GM12878 (cell line): ENCODE results near the gene SLIRP. TPM values are rescaled to one million over a fixed set of nuclear protein-coding genes. Genes with fewer than 3 reads are reported as not detected.

Experiments
- ATAC-seq: fragments of 200-7000 bp; cut with Tn5 transposase; 3 replicates; pipeline ENCODE4 v1.9.1; 2020; ENCODE audit warnings: mild to moderate bottlenecking, moderate library complexity
- BruUV-seq: library from RNA; stranded (reverse); fragments of 400-500 nt; replicated peaks from 2 replicates; lab custom pipeline; 2021; lab: Mats Ljungman, UMichigan
- CTCF ChIA-PET: fragments of 300-600 bp; sonication (Branson Sonifier 250); formaldehyde crosslinking; extraction: SDS; loops from one replicate; lab custom pipeline; 2021; ENCODE audit warnings: inconsistent platforms; lab: Yijun Ruan, JAX
- POLR2A ChIA-PET: fragments of 350-600 bp; formaldehyde crosslinking; extraction: SDS; loops from one replicate; lab custom pipeline; 2021; ENCODE audit warnings: inconsistent platforms; lab: Charles Lee
- RAD21 ChIA-PET: fragments of 300-600 bp; sonication (Branson Sonifier 250); formaldehyde crosslinking; loops from one replicate; lab custom pipeline; 2023; ENCODE audit warnings: antibody characterized with exemption; ENCODE audit not compliant: unreplicated experiment; lab: Charles Lee
- SMC1A ChIA-PET: fragments of 300-600 bp; sonication (Branson Sonifier 250); formaldehyde crosslinking; loops from one replicate; lab custom pipeline; 2023; ENCODE audit not compliant: unreplicated experiment, uncharacterized antibody; lab: Charles Lee
- DNase-seq: peaks from one replicate; pipeline ENCODE4 v3.0.0-alpha.2; 2011; ENCODE audit warnings: low read depth, low spot score
- FAIRE-seq: peaks from 3 replicates; lab custom pipeline; 2011; peaks lifted over from hg19 to GRCh38; lab: Jason Lieb, UNC
- H2AFZ ChIP-seq: 2 replicates; pipeline ENCODE4 v1.6.0; 2011; ENCODE audit warnings: low read depth, low read length, control low read depth; ENCODE audit not compliant: control insufficient read depth
- H3K27ac ChIP-seq: 2 replicates; pipeline ENCODE4 v1.5.1; 2011; ENCODE audit warnings: control low read depth; ENCODE audit not compliant: control insufficient read depth, insufficient read depth
- H3K27me3 ChIP-seq, 2 experiments: replicated peaks in 1 of 2; 2 replicates each; pipeline versions ENCODE4 v1.6.0 to v1.6.1; 2011; ENCODE audit warnings: low read length in 1 of 2; ENCODE audit not compliant: control insufficient read depth in 2 of 2, insufficient read depth in 2 of 2
- H3K36me3 ChIP-seq, 2 experiments: 2 replicates each; pipeline ENCODE4 v1.5.1; 2011; ENCODE audit warnings: low read length in 1 of 2; ENCODE audit not compliant: control insufficient read depth in 2 of 2, insufficient read depth in 2 of 2
- H3K4me1 ChIP-seq: 2 replicates; pipeline ENCODE4 v1.6.1; 2011; ENCODE audit warnings: mild to moderate bottlenecking, low read length, moderate library complexity, mixed read lengths; ENCODE audit not compliant: control insufficient read depth, insufficient read depth
- H3K4me2 ChIP-seq: 2 replicates; pipeline ENCODE4 v1.6.0; 2011; ENCODE audit warnings: control low read depth; ENCODE audit not compliant: control insufficient read depth, insufficient read depth
- H3K4me3 ChIP-seq: fragments of 200-600 bp; sonication (generic); 2 replicates; pipeline ENCODE4 v1.5.1; 2016
- H3K79me2 ChIP-seq: 2 replicates; pipeline ENCODE4 v1.6.0; 2011; ENCODE audit warnings: low read length; ENCODE audit not compliant: control insufficient read depth, insufficient read depth
- H3K9ac ChIP-seq: 2 replicates; pipeline ENCODE4 v1.8.0; 2011; ENCODE audit warnings: low read length, control low read depth, mixed read lengths; ENCODE audit not compliant: control insufficient read depth, insufficient read depth
- H3K9me3 ChIP-seq: replicated peaks from 3 replicates; pipeline ENCODE4 v1.5.1; 2011; ENCODE audit warnings: mild to moderate bottlenecking, low read length; ENCODE audit not compliant: control insufficient read depth, insufficient read depth
- H4K20me1 ChIP-seq: 2 replicates; pipeline ENCODE4 v1.6.0; 2011; ENCODE audit not compliant: control insufficient read depth, insufficient read depth
- ASH2L ChIP-seq: fragments of 300-600, 200-600 bp; sonication (generic); IDR thresholded peaks from 2 replicates; pipeline ENCODE4 v1.6.1; 2017; ENCODE audit warnings: low read depth, mild to moderate bottlenecking, borderline replicate concordance
- BACH1 ChIP-seq: fragments of 450-650 bp; IDR thresholded peaks from 2 replicates; pipeline ENCODE4 v1.6.1; 2017; ENCODE audit warnings: mild to moderate bottlenecking, borderline replicate concordance
- CBFB ChIP-seq: IDR thresholded peaks from 2 replicates; pipeline ENCODE4 v1.6.1; 2016; ENCODE audit warnings: antibody characterized with exemption, low read depth
- CBX3 ChIP-seq: fragments of 200-600 bp; sonication (generic); IDR thresholded peaks from 2 replicates; pipeline ENCODE4 v1.6.1; 2016; ENCODE audit warnings: low read depth, borderline replicate concordance
- CHD2 ChIP-seq: IDR thresholded peaks from 2 replicates; pipeline ENCODE4 v1.6.1; 2011; ENCODE audit warnings: low read depth, low read length, improper control_type of control experiment, borderline replicate concordance
- CREM ChIP-seq: IDR thresholded peaks from 2 replicates; pipeline ENCODE4 v1.6.1; 2014; ENCODE audit warnings: antibody characterized with exemption, low read depth
- HDAC6 ChIP-seq: fragments of 200-600 bp; sonication (generic); IDR thresholded peaks from one replicate; pipeline ENCODE4 v1.8.0; 2017; ENCODE audit warnings: antibody characterized with exemption; ENCODE audit not compliant: unreplicated experiment
- HDGF ChIP-seq: fragments of 450-650 bp; IDR thresholded peaks from 2 replicates; pipeline ENCODE4 v1.6.1; 2016; ENCODE audit warnings: antibody characterized with exemption
- POLR2AphosphoS2 ChIP-seq: IDR thresholded peaks from 2 replicates; pipeline ENCODE4 v1.6.1; 2011; ENCODE audit warnings: low read depth, mild to moderate bottlenecking, low read length, improper control_type of control experiment, moderate library complexity
- RAD21 ChIP-seq: IDR thresholded peaks from 2 replicates; pipeline ENCODE4 v1.6.1; 2011; ENCODE audit warnings: mild to moderate bottlenecking, low read depth, low read length, moderate library complexity; ENCODE audit not compliant: insufficient read depth
- SMC3 ChIP-seq: IDR thresholded peaks from 2 replicates; pipeline ENCODE4 v1.6.1; 2011; ENCODE audit warnings: low read length, improper control_type of control experiment, borderline replicate concordance
- SRF ChIP-seq, 2 experiments: IDR thresholded peaks; 2 replicates each; pipeline ENCODE4 v1.6.1; 2011; ENCODE audit warnings: low read depth in 2 of 2, low read length in 2 of 2, mild to moderate bottlenecking in 1 of 2, moderate library complexity in 1 of 2
- ZSCAN29 ChIP-seq: fragments of 450-650 bp; IDR thresholded peaks from 2 replicates; pipeline ENCODE4 v1.6.1; 2017; ENCODE audit warnings: mild to moderate bottlenecking, moderate library complexity
- WGBS: methylation state at CpG from one replicate; pipeline ENCODE4 v1.1.6; 2016; ENCODE audit warnings: low lambda C conversion rate; ENCODE audit not compliant: insufficient replicate concordance, insufficient coverage; ENCODE audit errors: missing lambda C conversion rate; 5-methylcytosine and 5-hydroxymethylcytosine counted together
- in situ Hi-C: fragments of 300-500 bp; cut with MboI; formaldehyde crosslinking; loops from 9 replicates; pipeline ENCODE4 v1.14.3; 2018; ENCODE audit warnings: mixed read lengths
- intact Hi-C: fragments of 100-400 bp; cut with micrococcal nuclease; formaldehyde crosslinking; loops from one replicate; pipeline ENCODE4 v1.14.2; 2022; ENCODE audit not compliant: unreplicated experiment
- polyA plus RNA-seq, 11 experiments: library from polyadenylated mRNA; depleted of rRNA in 4 of 11; unstranded in 6 of 11; stranded (reverse) in 5 of 11; fragments of >200 nt; fragmentation: Nextera tagmentation in 4 of 11; fragmentation: Illumina TruSeq in 1 of 11; extraction: Ambion mirVana in 4 of 11; extraction: Trizol in 1 of 11; gene quantifications; 1 replicate in 1 of 11; 2 replicates in 10 of 11; pipeline versions ENCODE4 v1.2.1 to v1.2.3, GENCODE V29; 2011 to 2016; ENCODE audit warnings: inconsistent platforms in 2 of 11, missing spikeins in 2 of 11, low read depth in 1 of 11
- total RNA-seq, 4 experiments: library from RNA; depleted of rRNA in 3 of 4; stranded (reverse); fragments of >200 nt in 3 of 4; fragmentation: Illumina TruSeq in 1 of 4; extraction: Trizol in 1 of 4; gene quantifications; 2 replicates each; pipeline versions ENCODE4 v1.2.1 to v1.2.3, GENCODE V29; 2013 to 2021
- TF ChIP-seq, protein P1 (sequence below): fragments of 450-650 bp; formaldehyde crosslinking; IDR thresholded peaks from 2 replicates; pipeline ENCODE4 v1.5.0; 2022; ENCODE audit warnings: mild to moderate bottlenecking, missing genetic modification characterization
- TF ChIP-seq, protein P2 (sequence below): IDR thresholded peaks from 2 replicates; pipeline ENCODE4 v1.6.1; 2011; ENCODE audit warnings: mild to moderate bottlenecking, low read depth, low read length, moderate library complexity; ENCODE audit not compliant: insufficient replicate concordance
- TF ChIP-seq, protein P3 (sequence below): fragments of 450-650 bp; IDR thresholded peaks from 2 replicates; pipeline ENCODE4 v1.6.1; 2017; ENCODE audit warnings: mild to moderate bottlenecking, moderate library complexity

SLIRP gene
- total and polyA plus RNA-seq, 10 of the 15 experiments (the other 5 are each of a cell fraction or from before 2014, with no cell fraction given) = 196 to 1,510 (median 596) TPM

DNA sequence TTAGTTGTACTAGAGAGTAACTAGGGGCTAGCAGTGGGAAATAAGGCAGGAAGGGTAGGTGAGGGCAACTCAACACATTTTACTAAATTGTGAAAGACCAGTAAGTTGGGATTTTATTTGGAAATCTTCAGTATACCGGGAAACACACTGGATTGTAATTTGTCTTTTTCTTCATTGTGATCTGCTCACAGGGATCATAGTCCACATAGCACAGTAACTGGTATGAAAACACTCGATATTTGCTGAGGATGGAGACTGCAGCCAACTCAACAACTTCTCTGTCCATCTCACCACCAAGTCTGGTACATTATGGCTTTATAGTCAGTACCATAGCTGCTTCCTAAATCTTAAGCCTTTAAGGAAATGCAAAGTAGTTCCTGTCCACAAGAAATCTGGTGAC, 2.5 kb downstream of the SLIRP start:
- RAD21 ChIA-PET = no interaction called here
- Histone ChIP-seq H3K79me2 (peaks cover 67% of the 10 kb centered on the region), H3K9ac (no peak overlapping the region; the same call in 1 of the 2 replicates), H3K36me3 (peaks cover 3 to 8% of the 10 kb centered on the region in 2 experiments; a peak in 3 of 4 replicates), H3K27ac (no peak overlapping the region), H3K27me3 (no peaks in the 10 kb centered on the region), H3K4me2 (no peak overlapping the region), H3K4me3 (peak overlapping the region; percentile 92; the same call in 1 of the 2 replicates), H2AFZ (no peak overlapping the region), H3K9me3 (no peaks in the 10 kb centered on the region), H3K4me1 (peaks cover 7% of the 10 kb centered on the region), H4K20me1 (no peaks in the 10 kb centered on the region; the same call in 1 of the 2 replicates)
- no TSS peak for BruUV-seq
- DNase-seq (no peak), ATAC-seq (no peak), FAIRE-seq (no peak)
- in situ Hi-C loops = no loop called here
- POLR2A ChIA-PET = no interaction called here
- WGBS = 94% methylated on average over 2 of the region's 2 CpGs
- SMC1A ChIA-PET = no interaction called here
- intact Hi-C loops = no loop called here
- CTCF ChIA-PET = interaction anchor here (1.6 kb wide), 1 partner anchor 251 kb away, joined by 9 read pairs; no protein-coding TSS in a partner anchor
- TF ChIP-seq POLR2AphosphoS2 = no peak
- no peak for TF ChIP-seq SMC3
- no peak for TF ChIP-seq ASH2L
- no peak for TF ChIP-seq SRF (IDR thresholded peaks at IDR 0.05; ENCODE audit: low read depth in 2 of 2, low read length in 2 of 2)
- TF ChIP-seq BACH1 = no peak
- no peak for TF ChIP-seq HDGF
- TF ChIP-seq, protein P1, sequence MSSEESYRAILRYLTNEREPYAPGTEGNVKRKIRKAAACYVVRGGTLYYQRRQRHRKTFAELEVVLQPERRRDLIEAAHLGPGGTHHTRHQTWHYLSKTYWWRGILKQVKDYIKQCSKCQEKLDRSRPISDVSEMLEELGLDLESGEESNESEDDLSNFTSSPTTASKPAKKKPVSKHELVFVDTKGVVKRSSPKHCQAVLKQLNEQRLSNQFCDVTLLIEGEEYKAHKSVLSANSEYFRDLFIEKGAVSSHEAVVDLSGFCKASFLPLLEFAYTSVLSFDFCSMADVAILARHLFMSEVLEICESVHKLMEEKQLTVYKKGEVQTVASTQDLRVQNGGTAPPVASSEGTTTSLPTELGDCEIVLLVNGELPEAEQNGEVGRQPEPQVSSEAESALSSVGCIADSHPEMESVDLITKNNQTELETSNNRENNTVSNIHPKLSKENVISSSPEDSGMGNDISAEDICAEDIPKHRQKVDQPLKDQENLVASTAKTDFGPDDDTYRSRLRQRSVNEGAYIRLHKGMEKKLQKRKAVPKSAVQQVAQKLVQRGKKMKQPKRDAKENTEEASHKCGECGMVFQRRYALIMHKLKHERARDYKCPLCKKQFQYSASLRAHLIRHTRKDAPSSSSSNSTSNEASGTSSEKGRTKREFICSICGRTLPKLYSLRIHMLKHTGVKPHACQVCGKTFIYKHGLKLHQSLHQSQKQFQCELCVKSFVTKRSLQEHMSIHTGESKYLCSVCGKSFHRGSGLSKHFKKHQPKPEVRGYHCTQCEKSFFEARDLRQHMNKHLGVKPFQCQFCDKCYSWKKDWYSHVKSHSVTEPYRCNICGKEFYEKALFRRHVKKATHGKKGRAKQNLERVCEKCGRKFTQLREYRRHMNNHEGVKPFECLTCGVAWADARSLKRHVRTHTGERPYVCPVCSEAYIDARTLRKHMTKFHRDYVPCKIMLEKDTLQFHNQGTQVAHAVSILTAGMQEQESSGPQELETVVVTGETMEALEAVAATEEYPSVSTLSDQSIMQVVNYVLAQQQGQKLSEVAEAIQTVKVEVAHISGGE (CRISPR knock-in tag) = no peak
- TF ChIP-seq CBFB = no peak
- TF ChIP-seq RAD21 = no peak
- TF ChIP-seq ZSCAN29 = no peak
- TF ChIP-seq, protein P2, sequence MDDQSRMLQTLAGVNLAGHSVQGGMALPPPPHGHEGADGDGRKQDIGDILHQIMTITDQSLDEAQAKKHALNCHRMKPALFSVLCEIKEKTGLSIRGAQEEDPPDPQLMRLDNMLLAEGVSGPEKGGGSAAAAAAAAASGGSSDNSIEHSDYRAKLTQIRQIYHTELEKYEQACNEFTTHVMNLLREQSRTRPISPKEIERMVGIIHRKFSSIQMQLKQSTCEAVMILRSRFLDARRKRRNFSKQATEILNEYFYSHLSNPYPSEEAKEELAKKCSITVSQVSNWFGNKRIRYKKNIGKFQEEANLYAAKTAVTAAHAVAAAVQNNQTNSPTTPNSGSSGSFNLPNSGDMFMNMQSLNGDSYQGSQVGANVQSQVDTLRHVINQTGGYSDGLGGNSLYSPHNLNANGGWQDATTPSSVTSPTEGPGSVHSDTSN = no peak
- TF ChIP-seq CREM = no peak
- TF ChIP-seq CHD2 = no peak
- no peak for TF ChIP-seq HDAC6
- TF ChIP-seq, protein P3, sequence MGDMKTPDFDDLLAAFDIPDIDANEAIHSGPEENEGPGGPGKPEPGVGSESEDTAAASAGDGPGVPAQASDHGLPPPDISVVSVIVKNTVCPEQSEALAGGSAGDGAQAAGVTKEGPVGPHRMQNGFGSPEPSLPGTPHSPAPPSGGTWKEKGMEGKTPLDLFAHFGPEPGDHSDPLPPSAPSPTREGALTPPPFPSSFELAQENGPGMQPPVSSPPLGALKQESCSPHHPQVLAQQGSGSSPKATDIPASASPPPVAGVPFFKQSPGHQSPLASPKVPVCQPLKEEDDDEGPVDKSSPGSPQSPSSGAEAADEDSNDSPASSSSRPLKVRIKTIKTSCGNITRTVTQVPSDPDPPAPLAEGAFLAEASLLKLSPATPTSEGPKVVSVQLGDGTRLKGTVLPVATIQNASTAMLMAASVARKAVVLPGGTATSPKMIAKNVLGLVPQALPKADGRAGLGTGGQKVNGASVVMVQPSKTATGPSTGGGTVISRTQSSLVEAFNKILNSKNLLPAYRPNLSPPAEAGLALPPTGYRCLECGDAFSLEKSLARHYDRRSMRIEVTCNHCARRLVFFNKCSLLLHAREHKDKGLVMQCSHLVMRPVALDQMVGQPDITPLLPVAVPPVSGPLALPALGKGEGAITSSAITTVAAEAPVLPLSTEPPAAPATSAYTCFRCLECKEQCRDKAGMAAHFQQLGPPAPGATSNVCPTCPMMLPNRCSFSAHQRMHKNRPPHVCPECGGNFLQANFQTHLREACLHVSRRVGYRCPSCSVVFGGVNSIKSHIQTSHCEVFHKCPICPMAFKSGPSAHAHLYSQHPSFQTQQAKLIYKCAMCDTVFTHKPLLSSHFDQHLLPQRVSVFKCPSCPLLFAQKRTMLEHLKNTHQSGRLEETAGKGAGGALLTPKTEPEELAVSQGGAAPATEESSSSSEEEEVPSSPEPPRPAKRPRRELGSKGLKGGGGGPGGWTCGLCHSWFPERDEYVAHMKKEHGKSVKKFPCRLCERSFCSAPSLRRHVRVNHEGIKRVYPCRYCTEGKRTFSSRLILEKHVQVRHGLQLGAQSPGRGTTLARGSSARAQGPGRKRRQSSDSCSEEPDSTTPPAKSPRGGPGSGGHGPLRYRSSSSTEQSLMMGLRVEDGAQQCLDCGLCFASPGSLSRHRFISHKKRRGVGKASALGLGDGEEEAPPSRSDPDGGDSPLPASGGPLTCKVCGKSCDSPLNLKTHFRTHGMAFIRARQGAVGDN = no peak
- no peak for TF ChIP-seq CBX3
